GM12878 (cell line): ENCODE results near the gene ACSF2. TPM values are rescaled to one million over a fixed set of nuclear protein-coding genes. Genes with fewer than 3 reads are reported as not detected.

ENCODE experiments used
- ATAC-seq: fragments of 200-7000 bp; cut with Tn5 transposase; 3 replicates; pipeline ENCODE4 v1.9.1; 2020; ENCODE audit warnings: mild to moderate bottlenecking, moderate library complexity
- BruUV-seq: library from RNA; stranded (reverse); fragments of 400-500 nt; replicated peaks from 2 replicates; lab custom pipeline; 2021; lab: Mats Ljungman, UMichigan
- CTCF ChIA-PET: fragments of 300-600 bp; sonication (Branson Sonifier 250); formaldehyde crosslinking; extraction: SDS; loops from one replicate; lab custom pipeline; 2021; ENCODE audit warnings: inconsistent platforms; lab: Yijun Ruan, JAX
- POLR2A ChIA-PET: fragments of 350-600 bp; formaldehyde crosslinking; extraction: SDS; loops from one replicate; lab custom pipeline; 2021; ENCODE audit warnings: inconsistent platforms; lab: Charles Lee
- RAD21 ChIA-PET: fragments of 300-600 bp; sonication (Branson Sonifier 250); formaldehyde crosslinking; loops from one replicate; lab custom pipeline; 2023; ENCODE audit warnings: antibody characterized with exemption; ENCODE audit not compliant: unreplicated experiment; lab: Charles Lee
- SMC1A ChIA-PET: fragments of 300-600 bp; sonication (Branson Sonifier 250); formaldehyde crosslinking; loops from one replicate; lab custom pipeline; 2023; ENCODE audit not compliant: unreplicated experiment, uncharacterized antibody; lab: Charles Lee
- DNase-seq: peaks from one replicate; pipeline ENCODE4 v3.0.0-alpha.2; 2011; ENCODE audit warnings: low read depth, low spot score
- FAIRE-seq: peaks from 3 replicates; lab custom pipeline; 2011; peaks lifted over from hg19 to GRCh38; lab: Jason Lieb, UNC
- H2AFZ ChIP-seq: 2 replicates; pipeline ENCODE4 v1.6.0; 2011; ENCODE audit warnings: low read depth, low read length, control low read depth; ENCODE audit not compliant: control insufficient read depth
- H3K27ac ChIP-seq: 2 replicates; pipeline ENCODE4 v1.5.1; 2011; ENCODE audit warnings: control low read depth; ENCODE audit not compliant: control insufficient read depth, insufficient read depth
- H3K27me3 ChIP-seq, 2 experiments: replicated peaks in 1 of 2; 2 replicates each; pipeline versions ENCODE4 v1.6.0 to v1.6.1; 2011; ENCODE audit warnings: low read length in 1 of 2; ENCODE audit not compliant: control insufficient read depth in 2 of 2, insufficient read depth in 2 of 2
- H3K36me3 ChIP-seq, 2 experiments: 2 replicates each; pipeline ENCODE4 v1.5.1; 2011; ENCODE audit warnings: low read length in 1 of 2; ENCODE audit not compliant: control insufficient read depth in 2 of 2, insufficient read depth in 2 of 2
- H3K4me1 ChIP-seq: 2 replicates; pipeline ENCODE4 v1.6.1; 2011; ENCODE audit warnings: mild to moderate bottlenecking, low read length, moderate library complexity, mixed read lengths; ENCODE audit not compliant: control insufficient read depth, insufficient read depth
- H3K4me2 ChIP-seq: 2 replicates; pipeline ENCODE4 v1.6.0; 2011; ENCODE audit warnings: control low read depth; ENCODE audit not compliant: control insufficient read depth, insufficient read depth
- H3K4me3 ChIP-seq: fragments of 200-600 bp; sonication (generic); 2 replicates; pipeline ENCODE4 v1.5.1; 2016
- H3K79me2 ChIP-seq: 2 replicates; pipeline ENCODE4 v1.6.0; 2011; ENCODE audit warnings: low read length; ENCODE audit not compliant: control insufficient read depth, insufficient read depth
- H3K9ac ChIP-seq: 2 replicates; pipeline ENCODE4 v1.8.0; 2011; ENCODE audit warnings: low read length, control low read depth, mixed read lengths; ENCODE audit not compliant: control insufficient read depth, insufficient read depth
- H3K9me3 ChIP-seq: replicated peaks from 3 replicates; pipeline ENCODE4 v1.5.1; 2011; ENCODE audit warnings: mild to moderate bottlenecking, low read length; ENCODE audit not compliant: control insufficient read depth, insufficient read depth
- H4K20me1 ChIP-seq: 2 replicates; pipeline ENCODE4 v1.6.0; 2011; ENCODE audit not compliant: control insufficient read depth, insufficient read depth
- BHLHE40 ChIP-seq, 2 experiments: fragments of 450-650 bp in 1 of 2; IDR thresholded peaks; 2 replicates each; pipeline ENCODE4 v1.6.1; 2011 to 2017; ENCODE audit warnings: low read depth in 2 of 2, borderline replicate concordance in 1 of 2, improper control_type of control experiment in 1 of 2, low read length in 1 of 2, mild to moderate bottlenecking in 1 of 2
- CTCF ChIP-seq, 3 experiments: IDR thresholded peaks in 2 of 3; conservative IDR thresholded peaks in 1 of 3; 2 replicates each; pipeline ENCODE4 v1.5.1; 2011; ENCODE audit warnings: low read depth in 3 of 3, low read length in 3 of 3, mild to moderate bottlenecking in 3 of 3, control low read depth in 2 of 3, moderate library complexity in 2 of 3, inconsistent platforms in 1 of 3, mixed read lengths in 1 of 3; ENCODE audit not compliant: control insufficient read depth in 2 of 3, insufficient read depth in 1 of 3; ENCODE audit errors: extremely low read depth in 1 of 3
- GATAD2B ChIP-seq: fragments of 450-650 bp; conservative IDR thresholded peaks from 2 replicates; pipeline ENCODE4 v1.6.1; 2017; ENCODE audit warnings: low read depth, mild to moderate bottlenecking, moderate library complexity
- MXI1 ChIP-seq: fragments of 150-350 bp; IDR thresholded peaks from 2 replicates; pipeline ENCODE4 v1.6.1; 2011; ENCODE audit warnings: low read depth, mild to moderate bottlenecking, inconsistent platforms, low read length, improper control_type of control experiment
- RAD21 ChIP-seq: IDR thresholded peaks from 2 replicates; pipeline ENCODE4 v1.6.1; 2011; ENCODE audit warnings: mild to moderate bottlenecking, low read depth, low read length, moderate library complexity; ENCODE audit not compliant: insufficient read depth
- YY1 ChIP-seq: IDR thresholded peaks from 2 replicates; pipeline ENCODE4 v1.6.1; 2011; ENCODE audit warnings: low read depth, mild to moderate bottlenecking, low read length
- WGBS: methylation state at CpG from one replicate; pipeline ENCODE4 v1.1.6; 2016; ENCODE audit warnings: low lambda C conversion rate; ENCODE audit not compliant: insufficient replicate concordance, insufficient coverage; ENCODE audit errors: missing lambda C conversion rate; 5-methylcytosine and 5-hydroxymethylcytosine counted together
- in situ Hi-C: fragments of 300-500 bp; cut with MboI; formaldehyde crosslinking; loops from 9 replicates; pipeline ENCODE4 v1.14.3; 2018; ENCODE audit warnings: mixed read lengths
- intact Hi-C: fragments of 100-400 bp; cut with micrococcal nuclease; formaldehyde crosslinking; loops from one replicate; pipeline ENCODE4 v1.14.2; 2022; ENCODE audit not compliant: unreplicated experiment
- polyA plus RNA-seq, 11 experiments: library from polyadenylated mRNA; depleted of rRNA in 4 of 11; unstranded in 6 of 11; stranded (reverse) in 5 of 11; fragments of >200 nt; fragmentation: Nextera tagmentation in 4 of 11; fragmentation: Illumina TruSeq in 1 of 11; extraction: Ambion mirVana in 4 of 11; extraction: Trizol in 1 of 11; gene quantifications; 1 replicate in 1 of 11; 2 replicates in 10 of 11; pipeline versions ENCODE4 v1.2.1 to v1.2.3, GENCODE V29; 2011 to 2016; ENCODE audit warnings: inconsistent platforms in 2 of 11, missing spikeins in 2 of 11, low read depth in 1 of 11
- total RNA-seq, 4 experiments: library from RNA; depleted of rRNA in 3 of 4; stranded (reverse); fragments of >200 nt in 3 of 4; fragmentation: Illumina TruSeq in 1 of 4; extraction: Trizol in 1 of 4; gene quantifications; 2 replicates each; pipeline versions ENCODE4 v1.2.1 to v1.2.3, GENCODE V29; 2013 to 2021

The ACSF2 gene
- total and polyA plus RNA-seq, 10 of the 15 experiments (the other 5 are each of a cell fraction or from before 2014, with no cell fraction given) = 7.1 to 32.8 (median 16.8) TPM

GRCh38 chr17:50479522-50480141 is 53.6 kb downstream of the ACSF2 start:
- in situ Hi-C loops = loop anchor here (10.0 kb wide), 1 partner anchor 145 kb away; no protein-coding TSS in a partner anchor
- H3K9me3 ChIP-seq = no peaks in the 10 kb centered on the region
- H3K4me1 ChIP-seq = no peaks in the 10 kb centered on the region
- ChIA-PET POLR2A (interaction anchor here (0.9 to 1.9 kb wide), 2 partner anchors 27 to 82 kb away, joined by 3 to 7 read pairs; partner anchors contain the start of gene LRRC59), RAD21 (interaction anchor here (0.8 to 2.4 kb wide), 10 partner anchors 53 to 279 kb away, joined by 3 to 17 read pairs (median 4); partner anchors contain the start of genes ACSF2 and LRRC59), CTCF (interaction anchor here (0.7 to 2.4 kb wide), 24 partner anchors 8 to 279 kb away, joined by 3 to 36 read pairs (median 5); partner anchors contain the start of genes ACSF2, LRRC59 and SPATA20), SMC1A (interaction anchor here (0.8 to 1.7 kb wide), 10 partner anchors 22 to 279 kb away, joined by 3 to 14 read pairs (median 4); partner anchors contain the start of gene LRRC59)
- peaks cover 0 to 7% of the 10 kb centered on the region in 2 experiments; a peak in 2 of 4 replicates for H3K36me3 ChIP-seq
- no TSS peak for BruUV-seq
- intact Hi-C loops = loop anchor here (1.0 to 5.0 kb wide), 3 partner anchors 117 to 279 kb away; partner anchors contain the start of gene XYLT2
- no peaks in the 10 kb centered on the region for H3K27me3 ChIP-seq
- peak overlapping the region; percentile 64 for H3K4me2 ChIP-seq
- H4K20me1 ChIP-seq = no peaks in the 10 kb centered on the region
- 0 out of 2 replicates have a peak overlapping the region, but pooled peaks have one; percentile 38 for H3K27ac ChIP-seq
- H3K4me3 ChIP-seq = peak overlapping the region; percentile 80
- DNase-seq = peak; percentile 32
- peak overlapping the region; percentile 73 for H2AFZ ChIP-seq
- 0 out of 2 replicates have a peak, but pooled peaks have one; percentile 36 for TF ChIP-seq YY1
- 0 out of 2 replicates have a peak, but pooled peaks have one; percentile 24 for TF ChIP-seq RAD21
- TF ChIP-seq CTCF (IDR thresholded peaks at IDR 0.05 in 2 of 3, conservative IDR thresholded peaks at IDR 0.05 in 1 of 3; ENCODE audit: control insufficient read depth in 2 of 3, extremely low read depth in 1 of 3, insufficient read depth in 1 of 3, low read depth in 3 of 3, low read length in 3 of 3) = peak; percentile 57 to 76 (median 61)
- peak; percentile 20; the same call in 1 of the 2 replicates for TF ChIP-seq MXI1
- peak; percentile 96 to 97 for TF ChIP-seq BHLHE40 (IDR thresholded peaks at IDR 0.05; ENCODE audit: borderline replicate concordance in 1 of 2, low read depth in 2 of 2, low read length in 1 of 2)
- no peak for TF ChIP-seq GATAD2B
- 27% methylated on average over 19 of the region's 19 CpGs for WGBS
- FAIRE-seq = peak; percentile 92
- peak; percentile 75 for ATAC-seq
- no peaks in the 10 kb centered on the region for H3K79me2 ChIP-seq
- peak overlapping the region; percentile 42; the same call in 1 of the 2 replicates for H3K9ac ChIP-seq
